ENCODE results near the gene TWIST2.

DNA sequence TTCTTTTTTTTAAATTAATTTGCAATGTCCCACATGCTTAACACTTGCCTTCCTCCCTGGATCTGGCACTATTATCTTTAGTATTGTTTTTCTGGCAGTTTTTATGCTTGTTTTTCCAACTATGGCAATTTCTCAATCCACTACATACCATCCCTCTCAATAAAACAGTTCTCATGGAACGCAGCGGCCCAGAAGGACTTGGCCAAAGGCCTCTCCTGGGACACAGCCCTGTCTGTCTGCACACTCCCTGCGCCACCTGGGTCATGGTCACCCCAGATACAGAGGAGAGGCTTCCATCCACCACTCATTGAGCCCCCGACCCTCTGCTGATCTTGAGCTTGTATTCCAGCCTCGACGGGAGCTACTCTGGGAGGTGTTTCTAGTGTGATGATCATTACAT lies 91.2 kb downstream of the TWIST2 start:
- TF ChIP-seq EGR1 (IDR thresholded peaks at IDR 0.05), result no peak
- TF ChIP-seq, protein P1, sequence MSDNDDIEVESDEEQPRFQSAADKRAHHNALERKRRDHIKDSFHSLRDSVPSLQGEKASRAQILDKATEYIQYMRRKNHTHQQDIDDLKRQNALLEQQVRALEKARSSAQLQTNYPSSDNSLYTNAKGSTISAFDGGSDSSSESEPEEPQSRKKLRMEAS (IDR thresholded peaks at IDR 0.05), result no peak
